WERI-Rb-1 (cell line): ENCODE data around the gene HERC6.
A peak's percentile ranks its signal among the peaks of the same experiment; 100 is the strongest.

Experiments
- DNase-seq: peaks from one replicate; pipeline ENCODE4 v3.0.0-alpha.2; 2020
- H3K27ac ChIP-seq: fragments of 250-450 bp; sonication (Bioruptor Pico); 2 replicates; pipeline ENCODE4 v1.5.1; 2020; ENCODE audit warnings: mild to moderate bottlenecking, moderate library complexity
- H3K27me3 ChIP-seq: fragments of 250-450 bp; sonication (Bioruptor Pico); 2 replicates; pipeline ENCODE4 v1.5.1; 2021; ENCODE audit warnings: mild to moderate bottlenecking, low read depth, moderate library complexity; ENCODE audit not compliant: insufficient read depth, severe bottlenecking
- H3K36me3 ChIP-seq: fragments of 250-450 bp; sonication (Bioruptor Pico); 2 replicates; pipeline ENCODE4 v1.5.1; 2020; ENCODE audit warnings: mild to moderate bottlenecking, moderate library complexity
- H3K4me3 ChIP-seq: 2 replicates; pipeline ENCODE4 v1.5.1; 2011; ENCODE audit warnings: low read depth, mild to moderate bottlenecking, control low read depth, low read length
- H3K9me3 ChIP-seq: fragments of 250-450 bp; sonication (Bioruptor Pico); 2 replicates; pipeline ENCODE4 v1.5.1; 2021; ENCODE audit warnings: mild to moderate bottlenecking, moderate library complexity; ENCODE audit not compliant: severe bottlenecking
- CTCF ChIP-seq: IDR thresholded peaks from 2 replicates; pipeline ENCODE4 v1.5.1; 2011; ENCODE audit warnings: low read depth, mild to moderate bottlenecking, control low read depth, inconsistent platforms, low read length

HERC6 gene

DNA sequence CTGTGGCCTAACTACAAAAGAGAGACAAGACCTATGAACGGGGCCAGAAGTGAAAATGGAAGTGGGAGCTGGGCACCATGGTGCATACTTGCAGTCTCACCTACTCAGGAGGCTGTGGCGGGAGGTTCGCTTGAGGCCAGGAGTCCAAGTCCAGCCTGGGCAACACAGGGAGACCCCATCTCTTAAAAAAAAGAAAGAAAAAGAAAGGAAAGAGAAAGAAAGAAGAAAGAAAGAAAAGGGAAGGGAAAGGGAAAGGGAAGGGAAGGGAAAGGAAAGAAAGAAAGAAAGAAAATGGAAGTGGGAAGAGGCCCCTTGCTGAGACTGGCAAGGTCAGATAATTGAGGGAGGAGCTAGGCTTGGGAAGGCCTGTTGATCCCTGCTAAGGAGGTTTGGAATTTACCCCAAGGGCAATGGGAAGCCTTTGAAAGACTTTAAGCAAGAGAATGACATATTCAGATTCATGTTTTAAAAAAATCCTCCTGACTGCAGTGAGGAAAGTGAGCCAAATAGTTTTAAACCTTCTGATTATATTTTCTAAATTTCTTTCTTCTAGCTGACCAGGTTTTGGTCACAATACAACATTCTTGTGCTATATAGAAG lies 60.6 kb downstream of the HERC6 start:
- H3K27me3 ChIP-seq = no peaks in the 10 kb centered on the region
- TF ChIP-seq CTCF = no peak
- DNase-seq = no peak
- H3K27ac ChIP-seq = no peak overlapping the region
- H3K9me3 ChIP-seq = no peaks in the 10 kb centered on the region
- no peaks in the 10 kb centered on the region for H3K36me3 ChIP-seq
- H3K4me3 ChIP-seq = no peak overlapping the region

GRCh38 chr4:88440146-88440545 lies 61.5 kb downstream of the HERC6 start:
- no peak for TF ChIP-seq CTCF
- H3K27ac ChIP-seq = no peak overlapping the region
- no peaks in the 10 kb centered on the region for H3K9me3 ChIP-seq
- no peaks in the 10 kb centered on the region for H3K27me3 ChIP-seq
- no peaks in the 10 kb centered on the region for H3K36me3 ChIP-seq
- DNase-seq = no peak
- no peak overlapping the region for H3K4me3 ChIP-seq

- Histone ChIP-seq H3K9me3 (no peaks in the 10 kb centered on the region), H3K4me3 (no peak overlapping the region), H3K27ac (no peak overlapping the region), H3K36me3 (no peaks in the 10 kb centered on the region), H3K27me3 (no peaks in the 10 kb centered on the region)
- DNase-seq = peak; percentile 49
- no peak for TF ChIP-seq CTCF
Measured at GRCh38 chr4:88441696-88442095, 63.0 kb downstream of the HERC6 start.

DNA sequence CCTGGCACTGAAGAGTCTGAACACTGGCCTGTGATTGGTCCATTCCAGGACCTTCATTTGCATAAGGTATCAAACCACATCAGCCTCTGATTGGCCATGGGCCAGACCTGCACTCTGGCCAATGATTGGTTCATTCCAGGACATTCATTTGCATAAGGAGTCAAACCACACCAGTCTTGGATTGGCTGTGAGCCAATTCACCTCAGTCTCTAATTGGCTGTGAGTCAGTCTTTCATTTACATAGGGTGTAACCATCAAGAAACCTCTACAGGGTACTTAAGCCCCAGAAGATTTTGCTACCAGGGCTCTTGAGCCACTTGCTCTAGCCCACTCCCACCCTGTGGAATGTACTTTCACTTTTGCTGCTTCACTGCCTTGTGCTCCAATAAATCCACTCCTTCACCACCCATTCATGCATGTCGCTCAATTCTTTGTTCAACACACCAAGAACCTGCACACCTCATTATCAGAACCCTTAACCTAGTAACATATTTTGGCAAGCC lies 64.1 kb downstream of the HERC6 start:
- DNase-seq = no peak
- TF ChIP-seq CTCF = no peak
- Histone ChIP-seq H3K27ac (no peak overlapping the region), H3K27me3 (no peaks in the 10 kb centered on the region), H3K4me3 (no peak overlapping the region), H3K9me3 (no peaks in the 10 kb centered on the region), H3K36me3 (no peaks in the 10 kb centered on the region)

DNA sequence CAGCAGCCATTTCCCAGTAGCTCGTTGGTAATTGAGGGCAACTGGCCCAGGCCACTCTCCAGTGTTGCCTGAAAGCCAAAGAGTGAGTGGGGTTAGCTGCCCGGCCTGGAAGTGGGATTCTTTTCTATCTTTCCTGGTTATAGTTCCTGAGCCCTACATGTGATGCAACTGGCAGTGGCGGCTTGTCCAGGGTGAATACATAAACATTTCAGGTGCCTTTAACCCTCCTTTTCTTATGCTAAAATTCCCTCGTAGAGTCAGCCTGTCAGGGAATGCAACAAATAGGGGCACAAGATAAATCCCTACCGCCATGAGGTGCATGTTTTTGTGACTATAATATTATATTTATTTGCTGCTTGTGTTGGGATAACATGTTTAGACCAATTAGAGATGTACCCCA lies 64.8 kb downstream of the HERC6 start:
- DNase-seq = no peak
- Histone ChIP-seq H3K27ac (no peak overlapping the region), H3K36me3 (no peaks in the 10 kb centered on the region)

More for the DNA sequence above, 64.8 kb downstream of the HERC6 start:
- H3K27me3 ChIP-seq = no peaks in the 10 kb centered on the region
- no peak for TF ChIP-seq CTCF
- H3K9me3 ChIP-seq = no peaks in the 10 kb centered on the region
- no peak overlapping the region for H3K4me3 ChIP-seq
